IMR-90 (cell line): ENCODE data around the gene LIPE. TPM values are rescaled to one million over a fixed set of nuclear protein-coding genes. Genes with fewer than 3 reads are reported as not detected.

ENCODE experiments used
- ATAC-seq: fragments of 200-7000 bp; cut with Tn5 transposase; 2 replicates; pipeline ENCODE4 v1.9.1; 2020; ENCODE audit warnings: low read depth, mild to moderate bottlenecking, moderate library complexity
- BruUV-seq: library from RNA; stranded (reverse); fragments of 400-500 nt; replicated peaks from 2 replicates; lab custom pipeline; 2021; lab: Mats Ljungman, UMichigan
- CTCF ChIA-PET: fragments of 300-600 bp; formaldehyde crosslinking; extraction: SDS; loops from one replicate; lab custom pipeline; 2021; ENCODE audit warnings: antibody characterized with exemption; lab: Yijun Ruan, JAX
- POLR2A ChIA-PET: fragments of 300-600 bp; sonication (Branson Sonifier 250); formaldehyde crosslinking; loops from one replicate; lab custom pipeline; 2022; ENCODE audit warnings: antibody characterized with exemption; ENCODE audit not compliant: unreplicated experiment; lab: Charles Lee
- DNase-seq: peaks from one replicate; pipeline ENCODE4 v3.0.0; 2013
- H2AFZ ChIP-seq: replicated peaks from 2 replicates; pipeline ENCODE3; 2013; ENCODE audit warnings: low read length, mild to moderate bottlenecking; ENCODE audit not compliant: poor library complexity
- H2AK5ac ChIP-seq: 2 replicates; pipeline ENCODE4 v1.6.1; 2013; ENCODE audit warnings: low read depth, low read length, inconsistent platforms
- H2AK9ac ChIP-seq: replicated peaks from 2 replicates; pipeline ENCODE3; 2013; ENCODE audit warnings: mild to moderate bottlenecking, low read depth, low read length, moderate library complexity; ENCODE audit not compliant: poor library complexity
- H2BK120ac ChIP-seq: 2 replicates; pipeline ENCODE4 v1.6.1; 2013; ENCODE audit warnings: low read depth, low read length, inconsistent platforms
- H2BK15ac ChIP-seq: 3 replicates; pipeline ENCODE4 v1.6.1; 2013; ENCODE audit warnings: low read depth, low read length, inconsistent platforms
- H2BK20ac ChIP-seq: 2 replicates; pipeline ENCODE4 v1.6.1; 2013; ENCODE audit warnings: low read depth, mild to moderate bottlenecking, inconsistent platforms, low read length, moderate library complexity
- H2BK5ac ChIP-seq: 2 replicates; pipeline ENCODE4 v1.6.1; 2013; ENCODE audit warnings: mild to moderate bottlenecking, low read depth, low read length, inconsistent platforms; ENCODE audit not compliant: poor library complexity, severe bottlenecking
- H3K14ac ChIP-seq: replicated peaks from 2 replicates; pipeline ENCODE4 v1.6.1; 2013; ENCODE audit warnings: low read depth, low read length, inconsistent platforms
- H3K18ac ChIP-seq: 2 replicates; pipeline ENCODE4 v1.6.1; 2013; ENCODE audit warnings: low read depth, low read length, control low read depth
- H3K23ac ChIP-seq: 2 replicates; pipeline ENCODE4 v1.6.1; 2013; ENCODE audit warnings: low read depth, low read length, inconsistent platforms
- H3K27ac ChIP-seq: 2 replicates; pipeline ENCODE4 v1.5.1; 2013; ENCODE audit warnings: mild to moderate bottlenecking, control low read depth, low read length; ENCODE audit not compliant: insufficient read depth
- H3K27me3 ChIP-seq: 2 replicates; pipeline ENCODE4 v1.6.1; 2013; ENCODE audit warnings: low read length; ENCODE audit not compliant: control insufficient read depth, insufficient read depth
- H3K36me3 ChIP-seq: 2 replicates; pipeline ENCODE4 v1.6.1; 2013; ENCODE audit warnings: low read length, mixed read lengths; ENCODE audit not compliant: control insufficient read depth, insufficient read depth
- H3K4ac ChIP-seq: 2 replicates; pipeline ENCODE4 v1.6.1; 2013; ENCODE audit warnings: low read depth, low read length, inconsistent platforms
- H3K4me1 ChIP-seq: 2 replicates; pipeline ENCODE4 v1.6.1; 2013; ENCODE audit warnings: low read length, mixed read lengths; ENCODE audit not compliant: control insufficient read depth, insufficient read depth
- H3K4me2 ChIP-seq: 2 replicates; pipeline ENCODE4 v1.6.1; 2013; ENCODE audit warnings: low read depth, mild to moderate bottlenecking, control low read depth, low read length, moderate library complexity
- H3K4me3 ChIP-seq: 2 replicates; pipeline ENCODE4 v1.5.1; 2013; ENCODE audit warnings: low read depth, mild to moderate bottlenecking, control low read depth, low read length, moderate library complexity; ENCODE audit not compliant: insufficient read depth
- H3K56ac ChIP-seq: 2 replicates; pipeline ENCODE4 v1.6.1; 2013; ENCODE audit warnings: low read length, inconsistent platforms; ENCODE audit not compliant: insufficient read depth; ENCODE audit errors: extremely low read depth
- H3K79me1 ChIP-seq, 2 experiments: 2 replicates each; pipeline ENCODE4 v1.6.1; 2013; ENCODE audit warnings: low read length in 2 of 2, inconsistent platforms in 1 of 2, low read depth in 1 of 2
- H3K9ac ChIP-seq: 2 replicates; pipeline ENCODE4 v1.6.1; 2013; ENCODE audit warnings: low read depth, low read length, control low read depth
- H3K9me1 ChIP-seq: 2 replicates; pipeline ENCODE4 v1.6.1; 2013; ENCODE audit warnings: low read length, inconsistent platforms; ENCODE audit not compliant: insufficient read depth
- H3K9me3 ChIP-seq: 2 replicates; pipeline ENCODE4 v1.6.1; 2013; ENCODE audit warnings: low read length; ENCODE audit not compliant: control insufficient read depth, insufficient read depth
- H4K20me1 ChIP-seq: 2 replicates; pipeline ENCODE4 v1.6.1; 2013; ENCODE audit warnings: low read length, inconsistent platforms; ENCODE audit not compliant: insufficient read depth
- H4K5ac ChIP-seq: 2 replicates; pipeline ENCODE4 v1.6.1; 2013; ENCODE audit warnings: mild to moderate bottlenecking, low read depth, low read length, control low read depth
- H4K8ac ChIP-seq, 2 experiments: 2 replicates each; pipeline ENCODE4 v1.6.1; 2013; ENCODE audit warnings: low read depth in 2 of 2, low read length in 2 of 2, control low read depth in 1 of 2, inconsistent platforms in 1 of 2
- H4K91ac ChIP-seq: 2 replicates; pipeline ENCODE4 v1.6.1; 2013; ENCODE audit warnings: low read depth, low read length, inconsistent platforms; ENCODE audit not compliant: insufficient read depth
- CEBPB ChIP-seq: IDR thresholded peaks from 2 replicates; pipeline ENCODE4 v1.6.1; 2012; ENCODE audit warnings: low read depth, low read length, improper control_type of control experiment
- ELK1 ChIP-seq: fragments of 150-350 bp; IDR thresholded peaks from 2 replicates; pipeline ENCODE4 v1.6.1; 2016; ENCODE audit warnings: low read depth, mild to moderate bottlenecking, low read length, moderate library complexity, borderline replicate concordance
- RAD21 ChIP-seq: IDR thresholded peaks from 2 replicates; pipeline ENCODE4 v1.6.1; 2012; ENCODE audit warnings: low read length, improper control_type of control experiment
- RCOR1 ChIP-seq: IDR thresholded peaks from 2 replicates; pipeline ENCODE4 v1.6.1; 2012; ENCODE audit warnings: mild to moderate bottlenecking, low read length, improper control_type of control experiment; ENCODE audit not compliant: insufficient replicate concordance
- WGBS, 2 experiments: methylation state at CpG; one replicate each; pipeline versions ENCODE4 v1.1.5 to v1.1.7; 2013; ENCODE audit warnings: missing lambda C conversion rate in 2 of 2; ENCODE audit not compliant: insufficient read length in 1 of 2; ENCODE audit errors: extremely low coverage in 2 of 2; 5-methylcytosine and 5-hydroxymethylcytosine counted together
- dilution Hi-C: fragments of 300-500 bp; cut with HindIII; formaldehyde crosslinking; loops from one replicate; pipeline ENCODE4 v1.14.3; 2018; ENCODE audit warnings: low sequenced_read_pairs; ENCODE audit not compliant: unreplicated experiment
- in situ Hi-C: fragments of 300-500 bp; cut with MboI; formaldehyde crosslinking; loops from 3 replicates; pipeline ENCODE4 v1.14.3; 2019; ENCODE audit warnings: low sequenced_read_pairs, inconsistent platforms, mixed read lengths
- intact Hi-C: fragments of 100-400 bp; cut with micrococcal nuclease; formaldehyde crosslinking; loops from 2 replicates; pipeline ENCODE4 v1.10.0; 2022
- polyA plus RNA-seq, 3 experiments: library from polyadenylated mRNA; depleted of rRNA; stranded (reverse); fragments of >200 nt; gene quantifications; 2 replicates each; pipeline ENCODE4 v1.2.3, GENCODE V29; 2012; ENCODE audit warnings: low replicate concordance in 1 of 3
- total RNA-seq: library from RNA; depleted of rRNA; stranded (reverse); fragments of >200 nt; gene quantifications from 2 replicates; pipeline ENCODE4 v1.2.3, GENCODE V29; 2012

LIPE gene
- total and polyA plus RNA-seq, 2 of the 4 experiments (the other 2 are of a cell fraction) = 1.1 to 5.4 TPM

GRCh38 chr19:42403586-42403985 lies 23.6 kb downstream of the LIPE start:
- dilution Hi-C loops = no loop called here
- ChIA-PET CTCF (no interaction called here), POLR2A (no interaction called here)
- intact Hi-C loops = loop anchor here (10.0 kb wide), 1 partner anchor 269 kb away; the partner anchor contains the start of gene POU2F2
- Histone ChIP-seq H3K36me3 (peaks cover 1% of the 10 kb centered on the region; the same call in 1 of the 2 replicates), H2AK9ac (no peak overlapping the region), H3K27me3 (no peaks in the 10 kb centered on the region), H4K8ac (no peak overlapping the region), H3K9me3 (no peaks in the 10 kb centered on the region), H4K5ac (no peak overlapping the region), H2AK5ac (no peak overlapping the region), H3K23ac (no peak overlapping the region), H3K9ac (no peak overlapping the region), H2BK5ac (no peak overlapping the region), H2BK120ac (no peak overlapping the region), H3K27ac (no peak overlapping the region), H3K79me1 (peaks cover 0 to 28% of the 10 kb centered on the region in 2 experiments; a peak in 2 of 4 replicates), H3K56ac (no peak overlapping the region), H3K4me3 (no peak overlapping the region), H3K4me2 (no peak overlapping the region), H2BK15ac (no peak overlapping the region), H3K4me1 (0 out of 2 replicates have a peak, but pooled peaks cover 4% of the 10 kb centered on the region), H4K20me1 (peaks cover 15% of the 10 kb centered on the region; the same call in 1 of the 2 replicates), H4K91ac (no peak overlapping the region), H3K18ac (no peak overlapping the region), H2BK20ac (no peak overlapping the region), H3K14ac (no peak overlapping the region), H2AFZ (no peak overlapping the region), H3K4ac (no peak overlapping the region), H3K9me1 (peaks cover 13% of the 10 kb centered on the region; the same call in 1 of the 2 replicates)
- TF ChIP-seq RCOR1 = no peak
- no peak for TF ChIP-seq RAD21
- TF ChIP-seq CEBPB = no peak
- TF ChIP-seq ELK1 = no peak
- no TSS peak for BruUV-seq
- DNase-seq = no peak
- in situ Hi-C loops = no loop called here
- no peak for ATAC-seq
- WGBS, 2 experiments = 100% methylated on average over 6 of the region's 10 CpGs; no CpG with 5 or more reads in 1 of the 2 experiments
